Type B pancreatic cell (in vitro differentiated cells): ENCODE measurements around the gene MTX1. TPM values are rescaled to one million over a fixed set of nuclear protein-coding genes. Genes with fewer than 3 reads are reported as not detected.
A peak's percentile ranks its signal among the peaks of the same experiment; 100 is the strongest.

Source experiments
- DNase-seq: peaks from one replicate; pipeline ENCODE4 v3.0.0; 2021; ENCODE audit warnings: mixed read lengths; ENCODE audit not compliant: unreplicated experiment; ENCODE audit errors: extremely low spot score
- H3K27ac Mint-ChIP-seq: 2 replicates; pipeline ENCODE4 v1.8.0; 2021; ENCODE audit warnings: mild to moderate bottlenecking, mixed read lengths
- H3K27me3 Mint-ChIP-seq: 2 replicates; pipeline ENCODE4 v1.8.0; 2021; ENCODE audit warnings: mixed read lengths
- H3K36me3 Mint-ChIP-seq: 2 replicates; pipeline ENCODE4 v1.8.0; 2021; ENCODE audit warnings: mixed read lengths
- H3K4me1 Mint-ChIP-seq: one replicate; pipeline ENCODE4 v1.8.0; 2021; ENCODE audit warnings: mixed read lengths; ENCODE audit not compliant: unreplicated experiment
- H3K4me3 Mint-ChIP-seq: 2 replicates; pipeline ENCODE4 v1.8.0; 2021; ENCODE audit warnings: mild to moderate bottlenecking, mixed read lengths
- H3K9me3 Mint-ChIP-seq: 2 replicates; pipeline ENCODE4 v1.8.0; 2021; ENCODE audit warnings: mixed read lengths
- CTCF ChIP-seq: fragments of 200-600 bp; sonication (generic); conservative IDR thresholded peaks from 2 replicates; pipeline ENCODE4 v1.5.0; 2021; ENCODE audit warnings: antibody characterized with exemption, mild to moderate bottlenecking
- total RNA-seq: library from RNA; stranded (reverse); gene quantifications from 2 replicates; pipeline ENCODE4 v1.2.1, GENCODE V29; 2021; ENCODE audit warnings: low replicate concordance

The MTX1 gene
- total RNA-seq, 1 donor from 2014 or later = 34.0 TPM

- DNase-seq = peak; percentile 72
- H3K9me3 Mint-ChIP-seq = no peaks in the 10 kb centered on the region
These were observed 34.8 kb upstream of the MTX1 start, which contains the start of gene TRIM46 for GRCh38 chr1:155173478-155174323. Gene TRIM46 (plus strand): TSS chr1:155173849. CDS start chr1:155173967, 118 bp downstream.

GRCh38 chr1:155174324-155175280, 33.9 kb upstream of the MTX1 start:
- TF ChIP-seq CTCF = no peak
- H3K4me1 Mint-ChIP-seq = peaks cover 23% of the 10 kb centered on the region
- peaks cover 6% of the 10 kb centered on the region for H3K36me3 Mint-ChIP-seq
- peaks cover 3% of the 10 kb centered on the region for H3K27me3 Mint-ChIP-seq
- peak overlapping the region; percentile 100 for H3K4me3 Mint-ChIP-seq
- peak overlapping the region; percentile 36 for H3K27ac Mint-ChIP-seq
- peak; percentile 71 for DNase-seq
- H3K9me3 Mint-ChIP-seq = no peaks in the 10 kb centered on the region

More at GRCh38 chr1:155173478-155174323, 34.8 kb upstream of the MTX1 start, which contains the start of gene TRIM46:
- H3K27me3 Mint-ChIP-seq = peaks cover 3% of the 10 kb centered on the region
- peaks cover 23% of the 10 kb centered on the region for H3K4me1 Mint-ChIP-seq
- peak within 1 kb of the TSS; percentile 99 for H3K27ac Mint-ChIP-seq
- TF ChIP-seq CTCF = peak; percentile 55
- peaks cover 10% of the 10 kb centered on the region for H3K36me3 Mint-ChIP-seq
- H3K4me3 Mint-ChIP-seq = peak within 1 kb of the TSS; percentile 100

DNA sequence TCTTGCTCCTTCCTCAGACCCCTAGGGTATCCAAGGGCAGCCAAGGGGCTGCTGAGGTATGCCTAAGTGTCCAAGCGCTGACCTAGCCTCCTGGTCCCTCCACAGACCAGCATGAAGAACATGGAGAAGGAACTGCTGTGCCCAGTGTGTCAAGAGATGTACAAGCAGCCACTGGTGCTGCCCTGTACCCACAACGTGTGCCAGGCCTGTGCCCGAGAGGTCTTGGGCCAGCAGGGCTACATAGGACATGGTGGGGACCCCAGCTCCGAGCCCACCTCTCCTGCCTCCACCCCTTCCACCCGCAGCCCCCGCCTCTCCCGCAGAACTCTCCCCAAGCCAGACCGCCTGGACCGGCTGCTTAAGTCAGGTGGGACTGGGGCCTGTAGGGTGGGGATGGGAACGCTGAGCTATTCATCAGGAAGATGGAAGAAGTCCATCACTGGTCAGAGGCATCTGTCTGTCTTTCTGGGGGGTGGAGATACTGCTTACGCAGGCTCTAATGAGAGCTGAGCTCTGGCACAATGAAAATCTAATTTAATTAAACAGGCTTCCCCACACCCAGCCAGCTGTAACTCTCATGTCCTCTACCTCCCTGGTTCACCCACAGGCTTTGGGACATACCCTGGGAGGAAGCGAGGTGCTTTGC, 33.1 kb upstream of the MTX1 start:
- Mint-ChIP-seq H3K36me3 (peaks cover 5% of the 10 kb centered on the region), H3K9me3 (no peaks in the 10 kb centered on the region), H3K27me3 (peaks cover 3% of the 10 kb centered on the region), H3K4me3 (peak overlapping the region; percentile 100), H3K4me1 (peaks cover 23% of the 10 kb centered on the region), H3K27ac (no peak overlapping the region)
- DNase-seq = no peak
- TF ChIP-seq CTCF = no peak

DNA sequence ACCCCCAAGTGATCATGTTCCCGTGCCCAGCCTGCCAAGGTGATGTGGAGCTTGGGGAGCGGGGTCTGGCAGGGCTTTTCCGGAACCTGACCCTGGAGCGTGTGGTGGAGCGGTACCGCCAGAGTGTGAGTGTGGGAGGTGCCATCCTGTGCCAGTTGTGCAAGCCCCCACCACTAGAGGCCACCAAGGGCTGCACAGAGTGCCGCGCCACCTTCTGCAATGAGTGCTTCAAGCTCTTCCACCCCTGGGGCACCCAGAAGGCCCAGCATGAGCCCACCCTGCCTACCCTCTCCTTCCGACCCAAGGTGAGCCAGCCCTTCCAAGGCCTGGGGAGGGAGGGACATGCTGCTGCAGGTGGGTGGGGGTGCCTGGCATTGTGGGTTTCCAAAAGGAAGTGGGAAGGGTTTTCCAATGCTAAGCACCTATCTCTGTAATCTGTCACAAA, 32.5 kb upstream of the MTX1 start:
- peaks cover 23% of the 10 kb centered on the region for H3K4me1 Mint-ChIP-seq
- TF ChIP-seq CTCF = no peak
- H3K27ac Mint-ChIP-seq = peak overlapping the region; percentile 44
- DNase-seq = no peak
- H3K27me3 Mint-ChIP-seq = peaks cover 3% of the 10 kb centered on the region
- peaks cover 5% of the 10 kb centered on the region for H3K36me3 Mint-ChIP-seq
- H3K9me3 Mint-ChIP-seq = no peaks in the 10 kb centered on the region
- H3K4me3 Mint-ChIP-seq = peak overlapping the region; percentile 71

DNA sequence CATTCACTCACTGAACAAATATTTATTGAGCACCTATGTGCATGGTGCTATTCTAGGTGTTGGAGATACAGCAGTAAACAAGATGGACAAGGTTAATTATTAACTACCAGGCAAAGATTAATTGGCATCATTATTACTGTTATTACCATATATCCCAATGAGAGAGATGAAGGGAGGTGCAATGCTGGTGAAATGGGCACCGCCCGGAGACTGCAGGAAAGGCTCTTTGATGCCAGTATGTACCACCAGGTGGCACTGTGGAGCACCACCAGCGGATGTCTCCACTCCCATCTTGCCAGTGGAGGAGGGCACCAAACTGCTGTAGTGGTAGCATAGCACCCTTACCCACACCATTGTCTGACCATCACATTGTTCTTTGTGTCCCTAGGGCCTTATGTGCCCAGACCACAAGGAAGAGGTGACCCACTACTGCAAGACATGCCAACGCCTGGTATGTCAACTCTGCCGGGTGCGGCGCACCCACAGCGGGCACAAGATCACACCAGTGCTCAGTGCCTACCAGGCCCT, 31.9 kb upstream of the MTX1 start:
- Mint-ChIP-seq H3K36me3 (peaks cover 5% of the 10 kb centered on the region), H3K27ac (peak overlapping the region; percentile 44), H3K9me3 (no peaks in the 10 kb centered on the region), H3K4me3 (peak overlapping the region; percentile 71), H3K4me1 (peaks cover 23% of the 10 kb centered on the region), H3K27me3 (peaks cover 3% of the 10 kb centered on the region)
- TF ChIP-seq CTCF = peak; percentile 95
- DNase-seq = no peak
